Activated naive CD4-positive, alpha-beta T cell treated with anti-CD3 and anti-CD28 coated beads, Interleukin-2, amount 10 ng/mL, durations not matched to agents 7 days and 5 days (primary cell): ENCODE data around the gene KCNA4.

Source experiments
- CTCF ChIA-PET: fragments of 350-600 bp; sonication (Branson Sonifier 250); formaldehyde crosslinking; loops from one replicate; lab custom pipeline; 2021; ENCODE audit warnings: antibody characterized with exemption; lab: Charles Lee
- DNase-seq: peaks from one replicate; pipeline ENCODE4 v3.0.0-alpha.2; 2020
- H3K27ac Mint-ChIP-seq: one replicate; pipeline ENCODE4 v1.8.0; 2021; ENCODE audit warnings: mild to moderate bottlenecking, moderate library complexity, mixed read lengths
- H3K27me3 Mint-ChIP-seq: one replicate; pipeline ENCODE4 v1.8.0; 2021; ENCODE audit warnings: mild to moderate bottlenecking, mixed read lengths
- H3K36me3 Mint-ChIP-seq: one replicate; pipeline ENCODE4 v1.8.0; 2021; ENCODE audit warnings: mixed read lengths
- H3K4me1 Mint-ChIP-seq: one replicate; pipeline ENCODE4 v1.8.0; 2021; ENCODE audit warnings: mixed read lengths
- H3K4me3 Mint-ChIP-seq: one replicate; pipeline ENCODE4 v1.8.0; 2021; ENCODE audit warnings: mild to moderate bottlenecking, moderate library complexity, mixed read lengths
- H3K9me3 Mint-ChIP-seq: one replicate; pipeline ENCODE4 v1.8.0; 2021; ENCODE audit warnings: mixed read lengths

The KCNA4 gene

GRCh38 chr11:29963036-29963435, 53.8 kb downstream of the KCNA4 start:
- Mint-ChIP-seq H3K4me3 (no peak overlapping the region), H3K27ac (no peak overlapping the region), H3K27me3 (no peaks in the 10 kb centered on the region), H3K36me3 (no peaks in the 10 kb centered on the region), H3K4me1 (no peaks in the 10 kb centered on the region), H3K9me3 (peaks cover 2% of the 10 kb centered on the region)
- CTCF ChIA-PET: interaction anchor here (0.6 kb wide), 1 partner anchor 1036 kb away, joined by 3 read pairs; no protein-coding TSS in a partner anchor
- DNase-seq: no peak

- Mint-ChIP-seq H3K9me3 (peaks cover 3% of the 10 kb centered on the region), H3K27ac (no peak overlapping the region), H3K36me3 (no peaks in the 10 kb centered on the region), H3K4me1 (no peaks in the 10 kb centered on the region), H3K27me3 (no peaks in the 10 kb centered on the region), H3K4me3 (no peak overlapping the region)
- CTCF ChIA-PET: no interaction called here
- no peak for DNase-seq
Measured at GRCh38 chr11:29962243-29962642, 54.6 kb downstream of the KCNA4 start.
